Measurements from ENCODE around the gene TINCR. TPM values are rescaled to one million over a fixed set of nuclear protein-coding genes. Genes with fewer than 3 reads are reported as not detected.

The TINCR gene
- total RNA-seq, 1 experiment from 2014 or later = 2.3 TPM

DNA sequence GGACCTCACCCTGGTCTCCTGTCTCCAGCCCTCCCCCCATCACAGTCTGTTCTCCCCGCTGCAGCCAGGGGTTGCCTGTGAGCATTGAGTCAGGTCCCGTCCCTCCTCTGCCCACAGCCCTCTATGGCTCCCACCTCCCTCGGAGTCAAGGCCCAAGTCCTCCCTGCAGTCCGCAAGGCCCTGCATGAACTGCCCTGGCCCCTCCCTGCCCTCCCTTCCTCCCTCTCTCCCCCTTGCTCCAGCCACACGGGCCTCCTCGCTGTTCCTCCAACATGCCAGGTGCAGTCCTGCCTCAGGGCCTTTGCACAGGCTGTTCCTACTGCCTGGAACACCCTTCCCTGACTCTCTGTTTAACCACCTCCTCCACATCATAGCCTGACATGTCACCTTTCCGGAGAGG, 2.8 kb downstream of the TINCR start:
- Histone ChIP-seq H3K27me3 (ENCODE audit: control insufficient read depth, insufficient read depth, low read length) (peaks cover 8% of the 10 kb centered on the region; the same call in 1 of the 2 replicates), H3K36me3 (ENCODE audit: control insufficient read depth, insufficient read depth, low read length) (no peaks in the 10 kb centered on the region), H3K27ac (ENCODE audit: low read length) (no peak overlapping the region), H3K4me1 (ENCODE audit: control insufficient read depth, insufficient read depth, low read length) (no peaks in the 10 kb centered on the region), H3K9me3 (ENCODE audit: control insufficient read depth, insufficient read depth, low read depth, low read length) (no peaks in the 10 kb centered on the region), H3K4me3 (ENCODE audit: low read depth in 2 of 2, low read length in 2 of 2) (no peak overlapping the region)
- DNase-seq (ENCODE audit: low read depth, low spot score) (no peak), ATAC-seq (no peak)
- no TSS peak for BruUV-seq (replicated peaks)
- in situ Hi-C loops (cut with HindIII; ENCODE audit: low pct_unique_long_range_greater_than_20kb, low sequenced_read_pairs) (no loop called here), intact Hi-C loops (cut with micrococcal nuclease; ENCODE audit: unreplicated experiment) (no loop called here)
- ChIA-PET CTCF (no interaction called here), POLR2A (no interaction called here)
- TF ChIP-seq POLR2AphosphoS5 (IDR thresholded peaks at IDR 0.05; ENCODE audit: low read depth, low read length) = no peak
- TF ChIP-seq TCF7L2 (IDR thresholded peaks at IDR 0.05; ENCODE audit: low read depth, low read length) = no peak
- TF ChIP-seq SIN3A (IDR thresholded peaks at IDR 0.05; ENCODE audit: borderline replicate concordance, insufficient read depth, low read depth, low read length) = no peak
- TF ChIP-seq, protein P1, sequence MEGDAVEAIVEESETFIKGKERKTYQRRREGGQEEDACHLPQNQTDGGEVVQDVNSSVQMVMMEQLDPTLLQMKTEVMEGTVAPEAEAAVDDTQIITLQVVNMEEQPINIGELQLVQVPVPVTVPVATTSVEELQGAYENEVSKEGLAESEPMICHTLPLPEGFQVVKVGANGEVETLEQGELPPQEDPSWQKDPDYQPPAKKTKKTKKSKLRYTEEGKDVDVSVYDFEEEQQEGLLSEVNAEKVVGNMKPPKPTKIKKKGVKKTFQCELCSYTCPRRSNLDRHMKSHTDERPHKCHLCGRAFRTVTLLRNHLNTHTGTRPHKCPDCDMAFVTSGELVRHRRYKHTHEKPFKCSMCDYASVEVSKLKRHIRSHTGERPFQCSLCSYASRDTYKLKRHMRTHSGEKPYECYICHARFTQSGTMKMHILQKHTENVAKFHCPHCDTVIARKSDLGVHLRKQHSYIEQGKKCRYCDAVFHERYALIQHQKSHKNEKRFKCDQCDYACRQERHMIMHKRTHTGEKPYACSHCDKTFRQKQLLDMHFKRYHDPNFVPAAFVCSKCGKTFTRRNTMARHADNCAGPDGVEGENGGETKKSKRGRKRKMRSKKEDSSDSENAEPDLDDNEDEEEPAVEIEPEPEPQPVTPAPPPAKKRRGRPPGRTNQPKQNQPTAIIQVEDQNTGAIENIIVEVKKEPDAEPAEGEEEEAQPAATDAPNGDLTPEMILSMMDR (IDR thresholded peaks at IDR 0.05) = no peak
- TF ChIP-seq, protein P2, sequence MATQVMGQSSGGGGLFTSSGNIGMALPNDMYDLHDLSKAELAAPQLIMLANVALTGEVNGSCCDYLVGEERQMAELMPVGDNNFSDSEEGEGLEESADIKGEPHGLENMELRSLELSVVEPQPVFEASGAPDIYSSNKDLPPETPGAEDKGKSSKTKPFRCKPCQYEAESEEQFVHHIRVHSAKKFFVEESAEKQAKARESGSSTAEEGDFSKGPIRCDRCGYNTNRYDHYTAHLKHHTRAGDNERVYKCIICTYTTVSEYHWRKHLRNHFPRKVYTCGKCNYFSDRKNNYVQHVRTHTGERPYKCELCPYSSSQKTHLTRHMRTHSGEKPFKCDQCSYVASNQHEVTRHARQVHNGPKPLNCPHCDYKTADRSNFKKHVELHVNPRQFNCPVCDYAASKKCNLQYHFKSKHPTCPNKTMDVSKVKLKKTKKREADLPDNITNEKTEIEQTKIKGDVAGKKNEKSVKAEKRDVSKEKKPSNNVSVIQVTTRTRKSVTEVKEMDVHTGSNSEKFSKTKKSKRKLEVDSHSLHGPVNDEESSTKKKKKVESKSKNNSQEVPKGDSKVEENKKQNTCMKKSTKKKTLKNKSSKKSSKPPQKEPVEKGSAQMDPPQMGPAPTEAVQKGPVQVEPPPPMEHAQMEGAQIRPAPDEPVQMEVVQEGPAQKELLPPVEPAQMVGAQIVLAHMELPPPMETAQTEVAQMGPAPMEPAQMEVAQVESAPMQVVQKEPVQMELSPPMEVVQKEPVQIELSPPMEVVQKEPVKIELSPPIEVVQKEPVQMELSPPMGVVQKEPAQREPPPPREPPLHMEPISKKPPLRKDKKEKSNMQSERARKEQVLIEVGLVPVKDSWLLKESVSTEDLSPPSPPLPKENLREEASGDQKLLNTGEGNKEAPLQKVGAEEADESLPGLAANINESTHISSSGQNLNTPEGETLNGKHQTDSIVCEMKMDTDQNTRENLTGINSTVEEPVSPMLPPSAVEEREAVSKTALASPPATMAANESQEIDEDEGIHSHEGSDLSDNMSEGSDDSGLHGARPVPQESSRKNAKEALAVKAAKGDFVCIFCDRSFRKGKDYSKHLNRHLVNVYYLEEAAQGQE (IDR thresholded peaks at IDR 0.05; ENCODE audit: insufficient read depth in 1 of 2, low read depth in 2 of 2, low read length in 1 of 2) = no peak

DNA sequence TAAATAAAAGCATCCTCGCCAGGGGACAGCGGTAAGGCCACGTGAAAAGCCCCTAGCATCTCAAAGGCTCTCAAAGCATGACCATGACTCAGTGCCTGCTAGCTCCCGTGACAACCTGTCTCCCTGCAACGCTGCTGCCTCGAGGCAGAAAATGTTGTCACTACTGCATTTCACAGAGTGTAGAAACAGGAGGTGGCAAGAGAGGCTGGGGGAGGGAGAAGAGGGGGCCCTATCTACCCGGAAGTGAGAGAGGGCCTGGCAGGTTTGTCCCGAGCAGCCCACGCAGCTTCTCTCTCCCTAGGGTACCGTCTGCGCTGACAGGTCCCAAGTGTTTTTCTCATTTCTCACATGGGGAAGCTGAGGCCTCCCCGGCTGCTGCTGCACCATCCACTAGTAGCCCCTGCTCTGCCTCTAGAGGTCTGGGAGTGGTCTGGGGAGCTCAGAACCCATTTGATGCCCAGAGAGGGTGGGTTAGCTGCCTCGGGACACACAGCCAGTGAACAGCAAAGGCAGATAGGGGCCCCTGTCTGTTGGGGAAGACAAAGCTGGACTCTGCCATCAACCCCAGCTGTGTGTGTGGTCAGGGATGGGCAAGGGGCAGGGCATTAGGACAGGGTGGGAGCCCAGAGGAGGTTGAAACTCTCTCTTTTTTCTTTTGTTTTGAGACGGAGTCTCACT, 3.7 kb downstream of the TINCR start:
- H3K27me3 ChIP-seq (ENCODE audit: control insufficient read depth, insufficient read depth, low read length) = peaks cover 8% of the 10 kb centered on the region; the same call in 1 of the 2 replicates
- ChIA-PET POLR2A (no interaction called here), CTCF (no interaction called here)
- TF ChIP-seq POLR2AphosphoS5 (IDR thresholded peaks at IDR 0.05; ENCODE audit: low read depth, low read length) (no peak), SIN3A (IDR thresholded peaks at IDR 0.05; ENCODE audit: borderline replicate concordance, insufficient read depth, low read depth, low read length) (no peak), TCF7L2 (IDR thresholded peaks at IDR 0.05; ENCODE audit: low read depth, low read length) (no peak)
- TF ChIP-seq, protein P2 (IDR thresholded peaks at IDR 0.05; ENCODE audit: insufficient read depth in 1 of 2, low read depth in 2 of 2, low read length in 1 of 2) = no peak
- TF ChIP-seq, protein P1 (IDR thresholded peaks at IDR 0.05) = no peak
- no peaks in the 10 kb centered on the region for H3K4me1 ChIP-seq (ENCODE audit: control insufficient read depth, insufficient read depth, low read length)
- intact Hi-C loops (cut with micrococcal nuclease; ENCODE audit: unreplicated experiment) = no loop called here
- no peaks in the 10 kb centered on the region for H3K36me3 ChIP-seq (ENCODE audit: control insufficient read depth, insufficient read depth, low read length)
- H3K4me3 ChIP-seq (ENCODE audit: low read depth in 2 of 2, low read length in 2 of 2) = no peak overlapping the region
- in situ Hi-C loops (cut with HindIII; ENCODE audit: low pct_unique_long_range_greater_than_20kb, low sequenced_read_pairs) = no loop called here
- no peak for DNase-seq (ENCODE audit: low read depth, low spot score)
- BruUV-seq (replicated peaks) = no TSS peak
- peak; percentile 58 for ATAC-seq
- H3K9me3 ChIP-seq (ENCODE audit: control insufficient read depth, insufficient read depth, low read depth, low read length) = no peaks in the 10 kb centered on the region
- no peak overlapping the region for H3K27ac ChIP-seq (ENCODE audit: low read length)
